GM12891 (cell line): ENCODE data around the gene FUZ.

Experiments used
- POLR2A ChIP-seq: IDR thresholded peaks from 2 replicates; pipeline ENCODE4 v1.6.1; 2011; ENCODE audit warnings: low read depth, low read length, control low read depth
- POLR2AphosphoS5 ChIP-seq: IDR thresholded peaks from 2 replicates; pipeline ENCODE4 v1.6.1; 2011; ENCODE audit warnings: low read depth, low read length, control low read depth
- POU2F2 ChIP-seq: IDR thresholded peaks from 2 replicates; pipeline ENCODE4 v1.6.1; 2011; ENCODE audit warnings: low read depth, mild to moderate bottlenecking, control low read depth, low read length, moderate library complexity
- TAF1 ChIP-seq: IDR thresholded peaks from 2 replicates; pipeline ENCODE4 v1.6.1; 2011; ENCODE audit warnings: low read depth, low read length, control low read depth

DNA sequence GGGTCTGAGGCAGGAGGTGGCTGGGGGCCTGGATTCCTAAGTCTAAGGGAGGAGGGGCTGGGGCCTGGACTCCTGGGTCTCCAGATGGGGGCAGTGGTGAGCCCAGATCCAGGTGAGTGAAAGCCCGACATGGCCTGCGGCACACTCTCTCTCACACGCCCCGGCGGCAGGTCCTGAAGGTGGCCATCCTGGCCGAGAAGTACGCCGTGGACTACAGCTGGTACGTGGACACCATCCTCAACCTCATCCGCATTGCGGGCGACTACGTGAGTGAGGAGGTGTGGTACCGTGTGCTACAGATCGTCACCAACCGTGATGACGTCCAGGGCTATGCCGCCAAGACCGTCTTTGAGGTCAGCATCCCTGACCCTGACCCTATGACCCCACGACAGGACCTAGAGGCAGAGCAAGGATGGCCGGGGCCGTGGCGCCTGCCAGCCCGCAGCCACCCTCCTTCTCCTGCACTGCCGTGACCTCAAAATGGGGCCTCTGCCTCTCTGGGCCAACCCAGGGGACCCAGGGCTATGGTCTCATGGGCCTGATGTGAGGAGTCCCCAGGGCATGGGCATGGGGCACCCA is 13.2 kb downstream of the FUZ start:
- TF ChIP-seq POU2F2 (no peak), POLR2A (no peak), TAF1 (no peak), POLR2AphosphoS5 (no peak)
